ENCODE results near the gene FOXP1.

DNA sequence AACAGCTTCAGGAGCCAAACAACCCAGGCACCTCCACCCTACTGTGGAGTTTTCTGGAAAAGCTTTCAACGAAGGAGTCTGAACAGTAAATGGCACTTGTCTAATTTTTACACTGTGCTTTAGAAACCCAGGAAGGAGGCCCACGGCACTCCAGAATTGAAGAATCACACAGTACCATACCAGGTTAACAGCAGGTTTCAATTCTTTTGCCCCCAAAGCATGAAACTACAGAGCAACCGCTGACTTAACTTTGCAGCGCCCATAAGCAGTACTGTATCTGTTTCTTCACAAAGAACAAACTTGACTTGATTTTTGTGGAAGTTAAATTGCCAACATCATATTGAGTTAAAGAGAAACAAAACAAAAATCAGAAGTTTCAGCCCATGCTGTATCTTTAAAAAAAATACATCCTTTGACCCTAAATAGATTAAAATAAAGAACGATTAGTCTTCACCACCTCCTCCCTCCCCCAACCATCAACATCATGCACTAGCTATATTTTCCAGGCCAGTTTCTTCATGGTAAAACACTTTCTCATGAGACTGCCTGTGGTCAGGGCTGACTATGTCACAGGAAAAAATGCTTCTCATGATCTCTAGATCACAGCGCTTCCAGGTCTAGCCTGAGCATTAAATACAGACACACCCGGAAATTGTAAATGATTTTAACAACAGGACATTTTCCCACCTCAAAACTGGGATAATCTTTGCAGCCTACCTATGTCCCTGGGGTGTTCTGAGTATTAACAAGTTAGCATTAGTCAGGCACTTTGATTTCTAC lies 456.3 kb downstream of the FOXP1 start:
- no peak for TF ChIP-seq POLR2A (IDR thresholded peaks at IDR 0.05)
- TF ChIP-seq, protein P1, sequence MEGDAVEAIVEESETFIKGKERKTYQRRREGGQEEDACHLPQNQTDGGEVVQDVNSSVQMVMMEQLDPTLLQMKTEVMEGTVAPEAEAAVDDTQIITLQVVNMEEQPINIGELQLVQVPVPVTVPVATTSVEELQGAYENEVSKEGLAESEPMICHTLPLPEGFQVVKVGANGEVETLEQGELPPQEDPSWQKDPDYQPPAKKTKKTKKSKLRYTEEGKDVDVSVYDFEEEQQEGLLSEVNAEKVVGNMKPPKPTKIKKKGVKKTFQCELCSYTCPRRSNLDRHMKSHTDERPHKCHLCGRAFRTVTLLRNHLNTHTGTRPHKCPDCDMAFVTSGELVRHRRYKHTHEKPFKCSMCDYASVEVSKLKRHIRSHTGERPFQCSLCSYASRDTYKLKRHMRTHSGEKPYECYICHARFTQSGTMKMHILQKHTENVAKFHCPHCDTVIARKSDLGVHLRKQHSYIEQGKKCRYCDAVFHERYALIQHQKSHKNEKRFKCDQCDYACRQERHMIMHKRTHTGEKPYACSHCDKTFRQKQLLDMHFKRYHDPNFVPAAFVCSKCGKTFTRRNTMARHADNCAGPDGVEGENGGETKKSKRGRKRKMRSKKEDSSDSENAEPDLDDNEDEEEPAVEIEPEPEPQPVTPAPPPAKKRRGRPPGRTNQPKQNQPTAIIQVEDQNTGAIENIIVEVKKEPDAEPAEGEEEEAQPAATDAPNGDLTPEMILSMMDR (IDR thresholded peaks at IDR 0.05): no peak
